Measurements from ENCODE around the gene RBM33.

Gene RBM33

DNA sequence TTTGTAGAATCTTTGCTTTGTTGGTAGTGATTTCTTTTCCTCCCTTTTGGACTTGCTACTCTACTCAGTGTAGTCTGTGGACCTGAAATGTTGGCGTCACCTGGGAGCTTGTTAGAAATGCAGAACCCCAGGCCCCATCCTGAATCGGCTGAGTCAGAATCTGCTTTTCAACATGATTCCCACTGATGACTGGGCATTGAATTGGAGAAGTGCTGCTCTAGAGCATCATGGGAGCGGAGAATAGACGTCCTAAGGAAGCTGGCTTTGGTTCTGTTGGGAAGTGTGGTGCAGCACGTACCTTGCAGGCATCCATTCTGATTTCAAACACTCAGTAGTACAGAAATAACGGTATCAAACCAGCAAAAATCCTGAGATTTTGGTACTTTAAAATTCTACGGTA, 54.7 kb downstream of the RBM33 start:
- DNase-seq = no peak

DNA sequence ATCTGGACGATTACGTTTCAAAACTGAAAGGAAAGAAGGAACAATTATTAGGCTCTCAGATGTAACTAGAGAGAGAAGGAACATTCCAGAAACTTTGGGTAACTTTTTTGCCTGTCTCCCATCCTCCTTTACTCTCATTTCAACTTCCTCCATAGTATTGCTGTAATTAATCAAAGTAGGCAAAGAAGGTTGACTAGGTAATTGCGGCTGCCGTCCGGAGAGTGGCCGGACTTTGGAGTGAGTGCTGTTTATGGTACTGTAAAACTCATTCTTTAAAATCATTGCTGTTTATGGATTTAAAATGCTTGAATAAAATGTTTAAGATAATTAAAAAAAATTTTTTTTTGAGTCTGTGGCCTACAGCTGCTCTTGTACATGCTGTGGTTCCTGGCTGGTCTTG, 56.4 kb downstream of the RBM33 start:
- DNase-seq = no peak

DNA sequence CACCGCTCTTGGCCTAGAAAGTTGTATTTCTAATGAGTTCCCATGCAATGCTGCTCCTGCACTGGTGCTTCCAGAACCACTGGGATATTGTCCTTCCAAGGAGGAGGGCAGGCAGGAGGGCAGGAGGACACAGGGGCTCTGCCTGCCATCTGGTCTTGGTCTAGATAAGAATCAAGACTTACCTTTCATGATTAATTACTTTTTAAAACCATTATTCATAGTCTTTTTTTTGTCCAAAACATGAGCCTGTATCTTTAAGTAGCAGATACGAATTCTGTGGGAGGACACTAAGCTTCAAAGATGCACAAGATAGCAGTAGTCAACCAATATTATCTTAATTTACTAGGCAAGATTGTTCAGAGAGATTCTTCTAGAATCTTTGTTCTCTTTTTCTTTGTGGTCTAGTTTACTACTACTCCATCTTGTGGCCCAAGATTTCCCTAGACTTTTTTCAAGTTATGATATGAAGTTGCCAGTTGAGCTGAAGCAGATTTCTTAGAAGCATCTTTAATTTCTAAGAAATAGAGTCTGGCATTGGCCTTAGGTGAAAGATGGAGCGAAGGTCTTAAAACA, 57.6 kb downstream of the RBM33 start:
- DNase-seq = no peak

DNA sequence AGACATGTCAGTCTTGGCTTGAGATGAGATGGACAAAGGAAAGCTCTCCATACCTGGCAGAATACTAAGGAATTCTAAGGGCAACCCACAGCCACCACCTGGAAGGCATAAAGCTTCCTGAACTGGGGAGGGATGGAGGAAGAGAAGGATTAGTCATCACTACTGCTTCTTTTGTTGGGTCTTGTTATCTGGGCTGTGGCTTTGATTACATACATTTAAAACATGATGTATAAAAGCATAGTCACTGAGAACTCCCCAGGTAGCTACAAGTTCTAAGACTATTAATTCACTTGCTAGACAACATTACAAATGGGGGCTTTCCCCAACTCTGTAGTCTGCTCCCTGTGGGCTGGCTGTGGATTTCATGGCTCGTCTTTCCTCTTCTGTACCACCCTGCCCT, 58.2 kb downstream of the RBM33 start:
- DNase-seq = no peak

DNA sequence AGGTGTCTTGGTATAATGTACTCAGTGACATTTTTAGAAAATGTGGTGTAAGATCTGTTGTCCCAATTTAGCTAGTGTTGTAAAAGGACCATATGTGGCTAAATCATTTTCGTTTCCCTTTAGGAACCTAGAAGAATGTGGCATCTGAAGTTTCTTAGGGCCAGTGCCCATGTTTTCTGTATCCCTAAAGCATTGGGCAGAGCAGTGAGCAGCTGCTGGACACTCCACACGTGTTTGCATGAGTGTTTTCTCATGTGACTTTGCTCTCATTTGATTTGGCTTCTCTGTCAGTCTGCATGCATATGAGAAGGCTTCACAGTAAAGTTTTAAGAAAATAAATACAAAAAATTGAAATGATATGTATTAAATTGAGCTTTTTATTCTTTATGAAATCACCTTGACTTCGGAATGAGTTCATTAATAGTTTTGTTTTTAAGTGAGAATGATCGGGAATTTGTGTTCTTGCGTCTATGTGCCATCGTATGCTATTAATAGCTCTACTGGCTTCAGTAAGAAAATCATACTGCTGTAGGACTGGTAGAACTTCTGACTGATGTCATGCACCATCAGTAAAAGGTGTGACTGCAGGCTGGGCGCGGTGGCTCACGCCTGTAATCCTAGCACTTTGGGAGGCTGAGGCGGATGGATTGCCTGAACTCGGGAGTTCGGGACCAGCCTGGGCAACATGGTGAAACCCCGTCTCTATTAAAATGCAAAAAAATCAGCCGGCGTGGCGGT, 61.3 kb downstream of the RBM33 start:
- DNase-seq = no peak

DNA sequence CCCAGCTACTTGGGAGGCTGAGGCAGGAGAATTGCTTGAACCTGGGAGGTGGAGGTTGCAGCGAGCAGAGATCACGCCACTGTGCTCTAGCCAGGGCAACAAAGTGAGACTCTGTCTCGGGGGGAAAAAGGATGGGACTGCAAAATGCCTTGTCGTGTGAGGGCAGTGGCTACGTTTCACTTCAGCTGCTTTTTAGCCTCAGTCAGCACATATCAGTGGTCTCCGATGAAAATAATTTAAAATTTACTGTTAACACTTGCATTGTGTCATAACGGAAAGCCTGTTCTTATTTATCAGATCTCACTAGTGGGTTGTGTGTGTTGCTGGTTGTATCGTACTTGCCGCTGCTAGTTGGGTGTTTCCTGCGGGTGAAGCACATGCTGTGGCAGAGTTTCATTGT, 61.9 kb downstream of the RBM33 start:
- no peak for DNase-seq

DNA sequence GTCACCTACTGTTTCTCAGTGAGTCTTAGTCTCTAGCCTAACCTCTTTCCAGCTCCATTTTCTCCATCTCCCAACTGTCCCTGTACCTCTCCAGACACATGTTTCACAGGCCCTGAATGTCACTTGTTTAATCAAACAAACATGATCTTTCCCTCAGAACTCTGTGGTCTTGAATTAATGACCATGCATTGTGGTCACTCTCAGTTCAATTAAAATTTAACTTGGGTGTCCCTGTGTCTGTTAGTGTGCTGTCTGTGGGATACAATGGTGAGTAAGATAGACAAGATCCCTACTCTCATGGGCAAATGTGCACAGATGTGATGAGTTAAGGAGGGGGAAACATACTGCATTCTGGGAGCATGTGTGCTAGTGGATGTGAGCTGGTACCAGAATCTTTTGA, 65.0 kb downstream of the RBM33 start:
- no peak for DNase-seq

DNA sequence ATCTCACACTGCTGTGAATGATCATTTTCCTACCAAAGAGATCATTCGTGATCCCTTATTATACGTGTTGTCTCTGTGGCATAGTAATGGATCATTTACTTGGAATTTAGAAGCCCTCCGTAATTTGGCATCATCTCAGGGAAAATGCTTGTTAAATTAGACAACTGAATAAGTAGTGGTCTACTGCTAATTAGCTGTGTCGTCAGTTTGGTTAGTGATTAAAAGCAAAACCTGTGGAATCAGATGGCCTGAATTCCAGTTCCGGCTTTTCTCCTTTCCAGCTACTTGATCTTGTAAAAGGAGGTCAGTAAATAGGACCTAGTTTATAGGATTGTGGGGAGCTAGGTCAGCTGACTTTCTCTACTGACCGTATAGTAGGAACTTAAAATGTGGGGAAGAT, 65.6 kb downstream of the RBM33 start:
- DNase-seq = no peak

DNA sequence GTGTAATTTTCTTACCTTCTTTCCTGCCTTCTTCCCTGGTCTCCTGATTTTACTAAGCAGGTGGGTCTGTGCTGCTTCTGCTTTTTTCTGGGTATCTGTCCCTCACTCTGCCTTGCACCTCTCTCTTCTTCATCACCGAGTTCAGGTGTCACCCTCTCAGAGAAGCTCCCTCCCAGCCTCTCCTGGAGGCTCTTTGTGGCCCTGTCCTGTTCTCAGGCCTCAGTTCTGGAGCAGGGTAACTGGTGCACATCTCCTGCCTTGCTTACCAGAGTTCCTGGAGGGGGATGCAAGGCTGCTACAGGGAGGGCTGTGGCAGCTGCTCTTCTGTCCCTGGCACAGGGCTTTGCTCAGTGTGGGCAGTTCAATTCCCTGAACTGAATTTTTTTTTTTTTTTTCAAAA, 66.1 kb downstream of the RBM33 start:
- DNase-seq = no peak

DNA sequence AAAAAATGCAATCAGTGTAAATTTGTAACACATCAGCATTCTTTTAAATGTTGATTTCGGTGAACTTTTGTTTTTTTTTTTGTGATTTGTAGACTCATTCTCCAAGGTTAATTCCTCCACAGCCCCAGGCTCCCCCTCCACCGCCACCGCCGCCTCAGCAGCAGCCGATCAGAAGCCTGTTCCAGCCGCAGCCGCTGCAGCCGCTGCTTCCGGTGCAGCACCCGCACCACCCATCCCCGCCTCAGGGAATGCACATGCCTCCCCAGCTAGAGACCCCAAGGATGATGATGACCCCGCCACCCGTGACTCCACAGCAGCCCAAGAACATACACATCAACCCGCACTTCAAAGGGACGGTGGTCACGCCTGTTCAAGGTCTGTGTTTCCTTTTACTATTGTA, 66.6 kb downstream of the RBM33 start:
- DNase-seq = no peak

DNA sequence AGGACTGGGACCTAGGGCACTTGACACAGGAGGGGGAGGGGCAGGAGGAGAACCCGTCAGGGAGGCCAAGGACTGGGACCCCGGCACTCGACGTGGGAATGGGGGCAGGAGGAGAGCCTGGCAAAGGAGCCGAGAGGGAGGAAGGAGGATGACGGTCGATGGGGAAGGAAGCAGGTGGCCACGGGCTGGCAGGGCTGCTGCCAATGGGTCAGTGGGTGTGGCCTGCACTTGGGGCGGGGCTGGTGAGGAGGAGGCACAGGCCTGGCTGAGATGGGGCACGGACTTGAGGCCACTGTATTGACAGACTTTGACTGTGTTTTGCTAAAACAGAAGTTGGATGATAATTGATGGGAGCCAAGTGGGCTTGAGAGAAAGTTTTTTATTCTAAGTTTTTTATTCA, 68.9 kb downstream of the RBM33 start:
- DNase-seq = no peak

DNA sequence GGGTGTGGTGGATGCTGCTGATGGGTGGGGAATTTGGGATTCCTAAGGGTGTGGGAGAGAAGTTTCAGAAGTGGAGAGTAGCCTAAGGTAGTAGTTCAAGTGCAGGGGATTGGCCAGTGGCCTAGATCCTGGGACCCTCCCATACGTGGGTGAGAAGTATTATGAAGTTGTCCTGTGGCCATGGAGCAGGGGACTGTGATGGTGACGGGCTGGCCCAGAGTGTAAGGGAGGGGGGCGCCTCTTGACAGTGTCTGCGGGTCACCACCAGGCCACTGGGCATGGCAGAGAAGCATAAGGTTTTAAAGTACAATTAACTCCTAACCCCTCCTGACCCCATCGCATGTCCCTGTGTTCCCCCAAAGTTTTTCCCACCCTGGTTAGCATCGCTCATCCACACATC, 70.2 kb downstream of the RBM33 start:
- no peak for DNase-seq

DNA sequence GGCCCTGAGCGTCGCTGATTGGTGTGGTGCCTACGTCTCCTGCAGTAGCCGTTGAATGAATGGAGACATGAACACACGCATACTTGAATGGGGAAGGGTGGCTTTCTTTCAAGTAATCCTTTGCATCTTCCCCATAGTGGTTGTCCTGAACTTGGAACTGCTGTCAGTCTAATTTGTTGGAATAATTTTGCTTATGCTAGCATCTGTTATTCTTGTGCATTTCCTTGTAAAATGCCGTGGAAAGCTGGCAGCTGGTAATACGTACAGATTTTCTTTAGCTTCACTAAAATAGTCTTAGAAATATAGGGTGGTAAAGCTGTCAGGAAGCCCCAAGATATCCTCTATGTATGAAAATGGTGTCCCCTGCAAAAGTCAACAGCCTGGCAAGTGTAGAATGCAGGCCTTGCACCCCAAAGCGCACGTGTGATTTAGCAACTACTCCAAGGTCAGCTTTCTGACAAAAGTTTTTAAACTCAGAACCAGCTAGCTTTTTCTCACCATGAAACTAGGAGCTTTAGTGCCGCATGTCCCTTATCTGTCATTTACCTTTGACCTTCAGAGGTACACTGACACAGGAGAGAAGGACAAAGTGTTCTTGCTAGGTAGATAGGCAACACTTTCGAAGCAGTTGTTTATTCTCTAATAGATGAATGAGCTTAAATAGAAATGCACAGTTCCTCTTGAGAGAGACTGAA, 70.8 kb downstream of the RBM33 start:
- DNase-seq = no peak

DNA sequence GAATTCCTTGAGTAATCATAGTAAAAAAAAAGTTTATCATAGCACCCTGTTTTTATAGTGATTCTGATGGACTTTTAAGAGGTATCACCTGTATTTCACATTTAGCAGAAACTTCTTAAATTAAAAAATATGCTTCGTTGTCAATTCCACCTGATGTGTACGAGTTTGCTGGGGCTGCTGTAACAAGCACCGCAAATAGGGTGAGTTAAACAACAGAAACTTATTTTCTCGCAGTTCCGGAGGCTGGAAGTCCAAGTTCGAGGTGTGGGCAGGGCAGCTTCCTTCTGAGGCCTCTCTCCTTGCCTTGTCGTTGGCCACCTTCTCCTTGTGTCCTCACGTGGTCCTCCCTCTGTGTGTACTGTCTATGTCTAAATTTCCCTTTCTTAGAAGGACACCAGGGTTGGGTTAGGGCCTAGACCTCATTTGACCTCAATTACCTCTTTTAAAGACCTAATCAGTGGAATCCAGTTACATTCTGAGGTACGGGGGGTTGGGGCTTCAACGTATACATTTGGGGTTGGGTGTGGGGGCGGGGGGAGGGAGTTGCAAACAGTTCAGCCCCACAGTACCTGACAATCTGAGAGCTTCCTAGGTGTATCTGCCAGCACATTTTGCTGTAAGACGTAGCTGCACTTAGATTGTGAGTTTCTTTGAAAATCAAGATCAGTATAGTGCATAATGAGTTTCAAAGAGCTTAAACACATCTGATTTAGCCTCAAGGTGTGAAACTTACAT, 72.7 kb downstream of the RBM33 start:
- no peak for DNase-seq

DNA sequence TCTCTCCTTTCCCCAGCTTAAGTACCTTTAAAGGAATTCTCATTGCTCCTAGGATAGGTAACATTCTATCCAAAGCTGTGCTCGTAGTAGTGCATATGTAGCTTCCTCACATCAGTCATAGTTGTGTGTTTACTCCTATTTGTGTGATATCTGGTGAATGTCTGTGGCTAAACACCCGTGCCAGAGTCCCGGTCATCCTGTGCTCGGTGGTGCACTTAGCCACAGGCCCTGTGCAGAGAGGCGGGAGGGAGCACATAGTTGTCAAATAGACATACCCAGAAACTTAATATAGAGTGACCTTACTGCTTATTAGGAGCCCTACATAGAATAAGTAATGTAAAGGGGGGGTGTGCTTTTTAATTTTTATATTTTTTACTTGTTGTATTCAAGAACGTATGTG, 76.6 kb downstream of the RBM33 start:
- DNase-seq = no peak

DNA sequence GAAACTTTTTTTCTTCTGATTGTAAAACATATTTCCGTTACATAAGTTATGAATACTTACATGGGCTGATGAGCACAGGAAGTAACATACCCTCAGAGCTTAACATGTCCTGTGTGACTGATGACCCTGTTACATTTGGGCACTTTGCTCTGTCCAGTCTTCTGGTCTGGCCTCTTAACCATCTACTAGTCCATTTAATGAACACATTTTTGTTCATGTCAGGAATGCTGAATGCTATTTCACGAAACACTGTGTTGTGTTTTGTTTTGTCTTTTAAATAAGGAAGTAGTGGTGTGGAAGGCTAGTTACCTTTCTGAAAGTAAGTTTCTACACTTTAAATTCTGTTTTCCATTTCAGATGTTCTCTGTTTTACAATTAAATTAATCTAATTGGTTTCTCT, 77.7 kb downstream of the RBM33 start:
- DNase-seq = no peak

DNA sequence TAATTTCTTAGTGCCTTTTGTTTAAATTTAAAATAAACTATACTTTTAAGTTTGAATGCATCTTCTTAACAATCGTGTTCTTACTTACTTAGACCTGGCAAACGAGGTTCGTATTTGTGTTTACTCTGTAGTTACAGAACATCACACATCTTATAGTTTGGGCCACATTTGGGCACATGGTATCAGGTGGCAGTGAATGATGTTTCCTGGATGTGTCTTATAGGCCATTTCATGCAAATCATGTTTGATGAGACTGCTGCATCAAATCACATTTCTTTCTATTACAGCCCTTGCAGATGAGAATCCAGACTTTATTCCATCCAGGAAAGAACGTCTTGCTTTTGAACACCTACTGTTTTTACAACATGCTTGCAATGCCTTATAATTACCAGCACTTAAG, 78.5 kb downstream of the RBM33 start:
- DNase-seq = no peak

DNA sequence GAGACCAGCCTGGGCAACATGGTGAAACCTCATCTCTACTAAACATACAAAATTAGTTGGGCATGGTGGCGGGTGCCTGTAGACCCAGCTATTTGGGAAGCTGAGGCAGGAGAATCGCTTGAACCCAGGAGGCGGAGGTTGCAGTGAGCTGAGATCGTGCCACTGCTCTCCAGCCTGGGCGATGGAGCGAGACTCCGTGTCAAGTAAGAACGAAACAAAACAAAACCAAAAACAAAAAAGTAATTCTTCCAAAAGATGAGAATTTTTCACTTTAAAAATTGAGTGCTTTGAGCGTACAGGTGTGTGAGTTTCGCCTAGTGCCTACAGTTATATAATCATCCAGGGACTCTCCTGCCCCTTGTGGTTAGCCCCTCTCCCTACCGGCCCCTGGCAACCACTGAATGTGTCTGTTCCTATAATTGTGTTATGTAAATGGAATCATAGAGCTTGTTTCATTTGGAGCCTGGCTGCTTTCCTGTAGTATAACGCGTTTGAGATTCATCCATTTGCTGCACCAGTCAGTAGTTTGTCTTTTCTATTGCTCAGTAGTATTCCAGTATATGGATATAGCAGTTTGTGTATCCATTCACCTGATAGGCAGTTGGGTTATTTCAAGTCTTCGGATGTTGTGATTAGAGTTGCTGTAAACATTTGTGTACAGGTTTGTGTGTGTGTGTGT, 80.0 kb downstream of the RBM33 start:
- no peak for DNase-seq

DNA sequence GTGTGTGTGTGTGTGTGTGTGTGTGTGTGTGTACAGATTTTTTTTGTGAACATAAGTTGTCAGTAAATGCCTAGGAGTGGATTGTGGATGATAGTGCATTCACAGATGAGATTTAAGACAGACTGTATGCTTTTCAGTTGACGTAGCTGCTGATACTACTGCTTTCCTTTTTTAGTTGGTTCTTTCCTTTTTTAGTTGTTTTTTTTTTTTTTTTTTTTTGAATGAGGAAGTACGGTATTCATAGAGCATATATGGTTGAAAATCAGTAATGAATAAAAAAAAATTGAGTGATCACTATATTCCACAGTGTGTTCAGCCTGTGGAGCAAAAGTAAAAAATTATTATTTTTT, 80.5 kb downstream of the RBM33 start:
- no peak for DNase-seq

DNA sequence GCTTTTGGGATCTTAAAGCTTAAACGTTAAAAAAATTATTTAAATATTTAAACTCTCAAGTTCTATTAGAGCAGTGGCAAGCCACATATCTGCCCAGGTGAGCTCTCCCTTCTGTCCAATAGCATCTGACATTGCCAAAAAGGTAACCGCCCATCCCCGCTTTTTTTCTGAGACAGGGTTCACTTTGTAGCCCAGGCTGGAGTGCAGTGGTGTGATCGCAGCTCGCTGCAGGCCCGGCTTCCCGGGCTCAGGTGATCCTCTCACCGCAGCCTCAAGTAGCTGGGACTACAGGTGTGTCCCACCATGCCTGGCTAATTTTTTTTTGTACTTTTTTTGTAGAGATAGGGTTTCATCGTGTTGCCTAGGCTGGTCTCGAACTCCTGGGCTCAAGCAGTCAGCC, 83.2 kb downstream of the RBM33 start:
- DNase-seq = no peak

DNA sequence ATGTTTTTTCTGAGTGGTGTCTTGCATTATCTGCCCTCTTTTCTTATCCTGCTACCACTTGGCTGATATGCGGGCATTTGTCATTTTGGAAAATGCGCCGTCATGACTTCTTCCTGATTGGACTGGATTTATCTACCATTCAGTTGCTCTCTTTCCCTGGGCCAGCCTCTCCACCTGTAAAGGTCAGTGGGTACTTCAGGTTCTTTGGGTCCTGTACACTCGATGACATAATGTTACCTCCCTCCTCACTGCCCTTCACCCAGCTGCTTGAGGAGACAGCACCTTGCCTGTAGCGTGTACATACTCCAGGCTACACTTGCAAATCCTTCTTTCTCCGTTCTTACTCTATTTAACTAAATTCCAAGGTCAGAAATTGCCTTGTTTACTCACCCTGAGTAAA, 83.7 kb downstream of the RBM33 start:
- no peak for DNase-seq

DNA sequence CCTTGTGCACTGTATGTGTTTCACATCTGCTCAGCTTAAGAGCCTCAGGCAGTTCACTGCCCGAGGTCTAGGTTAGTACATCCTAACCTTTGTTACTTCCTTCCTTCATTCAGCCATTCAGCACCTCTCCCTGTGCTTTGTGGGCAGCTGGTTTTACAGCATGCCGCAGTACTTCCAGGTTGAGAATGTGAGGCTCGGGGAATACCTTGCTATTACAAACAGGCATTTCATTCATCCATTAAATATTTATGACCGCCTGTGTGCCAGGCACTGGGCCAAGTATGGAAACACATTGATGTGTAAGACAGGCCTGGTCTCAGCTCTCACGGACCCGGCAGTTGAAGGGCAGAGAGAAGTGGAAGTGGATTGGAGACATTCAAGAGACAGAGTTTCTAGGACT, 85.4 kb downstream of the RBM33 start:
- DNase-seq = no peak

DNA sequence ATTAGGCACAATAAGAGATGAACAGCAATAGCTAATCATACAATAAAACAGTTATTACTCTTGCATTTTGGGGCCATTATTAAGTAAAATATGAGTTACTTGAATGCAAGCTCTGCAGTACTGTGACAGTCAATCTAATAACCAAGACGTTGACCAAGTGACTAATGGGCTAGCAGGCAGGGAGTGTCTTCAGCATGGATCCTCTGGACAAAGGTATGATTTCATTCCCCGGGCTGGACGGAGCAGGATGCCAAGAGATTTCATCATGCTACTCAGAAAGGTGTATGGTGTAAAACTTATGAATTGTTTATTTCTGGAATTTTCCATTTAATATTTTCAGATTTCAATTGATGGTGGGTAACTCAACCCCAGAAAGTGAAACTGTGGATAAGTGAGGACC, 86.9 kb downstream of the RBM33 start:
- DNase-seq = no peak

DNA sequence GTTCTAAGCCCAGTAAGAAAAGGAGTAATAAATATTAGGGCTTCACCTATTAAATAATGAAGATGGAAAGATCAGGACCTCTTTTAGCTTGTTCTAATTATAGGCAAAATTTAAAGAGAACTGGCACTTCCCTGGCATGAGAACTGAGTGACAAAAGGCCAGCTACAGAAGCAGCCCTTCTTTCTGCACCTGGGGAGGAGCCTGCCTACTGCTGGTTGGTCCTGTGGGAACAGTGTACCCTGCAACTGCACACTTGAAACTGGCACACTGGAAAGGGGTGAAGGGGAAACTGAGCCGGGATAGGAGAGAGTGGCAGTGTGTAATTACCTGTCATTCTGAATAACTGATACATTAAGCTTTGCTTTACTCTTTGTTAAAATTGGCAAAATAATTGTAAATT, 87.4 kb downstream of the RBM33 start:
- no peak for DNase-seq
